A549 (cell line): Measurements from ENCODE around the gene MYH15.

Source experiments
- CBX2 ChIP-seq: fragments of 200-600 bp; sonication (generic); IDR thresholded peaks from 2 replicates; pipeline ENCODE4 v1.6.1; 2016; ENCODE audit warnings: low read depth, mild to moderate bottlenecking, borderline replicate concordance
- CTCF ChIP-seq: fragments of >200 bp; sonication (Bioruptor Twin); formaldehyde crosslinking; IDR thresholded peaks from 3 replicates; pipeline ENCODE4 v1.5.1; 2016
- E2F6 ChIP-seq: IDR thresholded peaks from 2 replicates; pipeline ENCODE4 v1.6.1; 2012; ENCODE audit warnings: low read depth, borderline replicate concordance
- EP300 ChIP-seq, 2 experiments: fragments of >200 bp; sonication (Bioruptor Twin); formaldehyde crosslinking; IDR thresholded peaks; 2 replicates in 1 of 2; 3 replicates in 1 of 2; pipeline ENCODE4 v1.6.1; 2016 to 2017
- GATA3 ChIP-seq: IDR thresholded peaks from 2 replicates; pipeline ENCODE4 v1.6.1; 2012; ENCODE audit warnings: borderline replicate concordance
- HDAC2 ChIP-seq: fragments of 200-600 bp; sonication (generic); IDR thresholded peaks from 2 replicates; pipeline ENCODE4 v1.6.1; 2016
- MAX ChIP-seq: IDR thresholded peaks from 2 replicates; pipeline ENCODE4 v1.6.1; 2012
- NR3C1 ChIP-seq: fragments of >200 bp; sonication (Bioruptor Twin); formaldehyde crosslinking; IDR thresholded peaks from 3 replicates; pipeline ENCODE4 v1.6.1; 2017
- PBX3 ChIP-seq: IDR thresholded peaks from 2 replicates; pipeline ENCODE4 v1.6.1; 2012
- POLR2A ChIP-seq: IDR thresholded peaks from 2 replicates; pipeline ENCODE4 v1.6.1; 2012; ENCODE audit warnings: mild to moderate bottlenecking, low read length
- RFX5 ChIP-seq: fragments of 450-650 bp; IDR thresholded peaks from 2 replicates; pipeline ENCODE4 v1.7.1; 2014; ENCODE audit warnings: antibody characterized with exemption, mild to moderate bottlenecking, moderate library complexity
- RNF2 ChIP-seq: fragments of 200-600 bp; sonication (generic); IDR thresholded peaks from 2 replicates; pipeline ENCODE4 v1.6.1; 2016; ENCODE audit warnings: low read depth, mild to moderate bottlenecking, antibody characterized with exemption, moderate library complexity, borderline replicate concordance
- SMC3 ChIP-seq: fragments of >200 bp; sonication (Bioruptor Twin); formaldehyde crosslinking; IDR thresholded peaks from 3 replicates; pipeline ENCODE4 v1.6.1; 2018; ENCODE audit warnings: inconsistent platforms
- USF2 ChIP-seq: fragments of 450-650 bp; IDR thresholded peaks from 2 replicates; pipeline ENCODE4 v1.6.1; 2014; ENCODE audit warnings: antibody characterized with exemption

- no peak for TF ChIP-seq POLR2A
- no peak for TF ChIP-seq EP300 (IDR thresholded peaks at IDR 0.05)
- TF ChIP-seq CTCF, result no peak
- no peak for TF ChIP-seq RFX5
- no peak for TF ChIP-seq RNF2
- no peak for TF ChIP-seq USF2
- no peak for TF ChIP-seq CBX2
- no peak for TF ChIP-seq HDAC2
- TF ChIP-seq GATA3, result no peak
- no peak for TF ChIP-seq PBX3
- TF ChIP-seq NR3C1, result no peak
- no peak for TF ChIP-seq MAX
- TF ChIP-seq SMC3, result no peak
- TF ChIP-seq E2F6, result no peak
Measured at GRCh38 chr3:108510496-108510895, at the start of gene MYH15.
